WERI-Rb-1 (cell line): ENCODE data around the gene HHAT.

Experiments
- DNase-seq: peaks from one replicate; pipeline ENCODE4 v3.0.0-alpha.2; 2020
- H3K27ac ChIP-seq: fragments of 250-450 bp; sonication (Bioruptor Pico); 2 replicates; pipeline ENCODE4 v1.5.1; 2020; ENCODE audit warnings: mild to moderate bottlenecking, moderate library complexity
- H3K27me3 ChIP-seq: fragments of 250-450 bp; sonication (Bioruptor Pico); 2 replicates; pipeline ENCODE4 v1.5.1; 2021; ENCODE audit warnings: mild to moderate bottlenecking, low read depth, moderate library complexity; ENCODE audit not compliant: insufficient read depth, severe bottlenecking
- H3K36me3 ChIP-seq: fragments of 250-450 bp; sonication (Bioruptor Pico); 2 replicates; pipeline ENCODE4 v1.5.1; 2020; ENCODE audit warnings: mild to moderate bottlenecking, moderate library complexity
- H3K4me3 ChIP-seq: 2 replicates; pipeline ENCODE4 v1.5.1; 2011; ENCODE audit warnings: low read depth, mild to moderate bottlenecking, control low read depth, low read length
- H3K9me3 ChIP-seq: fragments of 250-450 bp; sonication (Bioruptor Pico); 2 replicates; pipeline ENCODE4 v1.5.1; 2021; ENCODE audit warnings: mild to moderate bottlenecking, moderate library complexity; ENCODE audit not compliant: severe bottlenecking
- TF ChIP-seq, protein P1 (sequence below): IDR thresholded peaks from 2 replicates; pipeline ENCODE4 v1.5.1; 2011; ENCODE audit warnings: low read depth, mild to moderate bottlenecking, control low read depth, inconsistent platforms, low read length

HHAT gene

DNA sequence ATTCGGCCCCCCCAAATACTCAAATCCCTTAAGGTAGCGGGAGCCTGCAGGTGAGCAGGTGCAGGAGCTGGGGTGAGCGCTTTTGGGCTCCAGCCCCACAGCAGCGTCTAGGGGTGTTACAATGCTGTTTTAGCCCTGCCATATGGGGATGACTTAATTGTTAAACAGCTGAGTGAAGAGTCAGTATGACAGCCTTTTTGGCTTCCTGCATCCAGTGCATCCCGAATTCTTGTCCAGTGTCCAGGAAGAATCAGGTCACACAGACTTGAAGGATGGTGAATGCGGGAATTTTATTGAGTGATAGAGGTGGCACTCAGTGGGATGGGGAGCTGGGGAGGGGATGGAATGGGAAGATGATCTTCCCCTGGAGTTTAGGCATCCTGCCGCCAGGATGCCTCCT lies 30.4 kb upstream of the HHAT start:
- no peak overlapping the region for H3K4me3 ChIP-seq
- no peaks in the 10 kb centered on the region for H3K9me3 ChIP-seq
- TF ChIP-seq, protein P1, sequence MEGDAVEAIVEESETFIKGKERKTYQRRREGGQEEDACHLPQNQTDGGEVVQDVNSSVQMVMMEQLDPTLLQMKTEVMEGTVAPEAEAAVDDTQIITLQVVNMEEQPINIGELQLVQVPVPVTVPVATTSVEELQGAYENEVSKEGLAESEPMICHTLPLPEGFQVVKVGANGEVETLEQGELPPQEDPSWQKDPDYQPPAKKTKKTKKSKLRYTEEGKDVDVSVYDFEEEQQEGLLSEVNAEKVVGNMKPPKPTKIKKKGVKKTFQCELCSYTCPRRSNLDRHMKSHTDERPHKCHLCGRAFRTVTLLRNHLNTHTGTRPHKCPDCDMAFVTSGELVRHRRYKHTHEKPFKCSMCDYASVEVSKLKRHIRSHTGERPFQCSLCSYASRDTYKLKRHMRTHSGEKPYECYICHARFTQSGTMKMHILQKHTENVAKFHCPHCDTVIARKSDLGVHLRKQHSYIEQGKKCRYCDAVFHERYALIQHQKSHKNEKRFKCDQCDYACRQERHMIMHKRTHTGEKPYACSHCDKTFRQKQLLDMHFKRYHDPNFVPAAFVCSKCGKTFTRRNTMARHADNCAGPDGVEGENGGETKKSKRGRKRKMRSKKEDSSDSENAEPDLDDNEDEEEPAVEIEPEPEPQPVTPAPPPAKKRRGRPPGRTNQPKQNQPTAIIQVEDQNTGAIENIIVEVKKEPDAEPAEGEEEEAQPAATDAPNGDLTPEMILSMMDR: no peak
- no peaks in the 10 kb centered on the region for H3K27me3 ChIP-seq
- DNase-seq: no peak
- H3K27ac ChIP-seq: no peak overlapping the region
- no peaks in the 10 kb centered on the region for H3K36me3 ChIP-seq

DNA sequence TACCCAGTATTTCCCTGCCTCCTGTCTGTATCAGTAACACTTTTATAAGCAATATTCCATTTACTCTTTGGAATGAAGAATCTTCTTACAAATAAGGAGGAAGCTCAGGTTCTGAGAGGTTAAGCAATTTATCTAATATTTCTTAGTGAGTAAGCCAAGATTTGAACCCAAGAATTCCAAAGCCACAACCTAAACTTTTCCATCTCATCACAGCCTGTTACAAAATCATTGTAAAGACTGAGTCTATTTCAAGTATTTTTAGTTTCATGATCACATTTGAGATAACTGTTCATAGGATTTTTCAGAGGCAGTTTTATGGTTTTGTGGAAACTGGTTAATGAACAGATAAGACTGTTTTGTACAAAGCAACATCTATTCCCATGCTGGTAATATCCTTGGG lies 29.8 kb upstream of the HHAT start:
- Histone ChIP-seq H3K27ac (no peak overlapping the region), H3K27me3 (no peaks in the 10 kb centered on the region), H3K9me3 (no peaks in the 10 kb centered on the region), H3K4me3 (no peak overlapping the region), H3K36me3 (no peaks in the 10 kb centered on the region)
- no peak for DNase-seq
- TF ChIP-seq, protein P1: no peak

DNA sequence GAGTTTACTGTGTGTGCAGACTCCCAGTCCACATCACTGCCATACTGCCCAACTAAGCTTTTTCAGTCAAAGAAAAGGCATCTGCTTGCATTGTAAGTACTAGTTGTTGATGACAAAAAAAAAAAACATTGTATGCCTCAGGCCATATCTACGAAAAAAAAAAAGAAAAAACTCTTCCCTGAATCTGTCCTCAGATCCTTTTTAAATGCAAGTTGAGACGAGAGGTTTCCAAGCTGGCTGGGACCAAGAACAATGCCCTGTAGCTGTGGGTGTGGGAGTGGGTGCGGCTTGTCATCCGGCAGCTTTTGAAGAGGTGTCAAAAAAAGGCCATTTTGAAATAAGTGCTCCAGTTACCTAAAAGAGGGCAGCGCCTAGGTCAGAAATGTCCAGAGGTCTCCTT lies 29.2 kb upstream of the HHAT start:
- Histone ChIP-seq H3K27me3 (no peaks in the 10 kb centered on the region), H3K27ac (no peak overlapping the region), H3K4me3 (no peak overlapping the region), H3K36me3 (no peaks in the 10 kb centered on the region), H3K9me3 (no peaks in the 10 kb centered on the region)
- DNase-seq: no peak
- TF ChIP-seq, protein P1: no peak

DNA sequence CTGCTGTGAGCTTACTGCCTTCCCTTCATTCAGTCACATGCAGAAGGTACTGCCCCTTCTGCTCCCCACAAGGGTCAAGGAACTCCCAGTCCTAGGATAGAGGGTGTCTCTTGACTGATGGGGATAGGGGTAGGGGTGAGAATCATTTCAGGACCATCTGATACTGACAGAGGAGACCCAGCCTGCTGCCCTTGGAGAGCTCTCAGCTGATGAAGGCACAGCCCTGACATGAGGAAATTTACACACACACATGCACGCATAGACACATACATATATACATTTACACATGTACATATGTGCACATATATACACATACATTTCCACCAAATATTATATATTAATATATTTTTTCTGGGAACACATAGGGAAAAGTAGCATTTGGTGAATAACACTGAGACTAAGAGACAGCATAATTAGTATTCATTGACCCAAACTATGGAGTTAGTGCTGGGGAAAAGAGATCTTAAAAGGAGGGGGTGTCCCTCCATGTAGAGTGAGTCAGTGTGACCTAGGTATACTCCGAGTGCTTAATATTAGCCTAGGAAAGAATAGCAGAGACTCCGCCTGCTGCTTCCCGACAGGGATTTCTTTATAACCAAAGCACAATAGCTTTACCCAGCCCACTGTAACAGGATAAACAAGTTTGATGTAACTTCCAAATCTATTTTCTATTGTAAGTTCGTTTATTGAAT lies 27.6 kb upstream of the HHAT start:
- DNase-seq: no peak
- Histone ChIP-seq H3K27me3 (no peaks in the 10 kb centered on the region), H3K9me3 (no peaks in the 10 kb centered on the region), H3K36me3 (no peaks in the 10 kb centered on the region), H3K27ac (no peak overlapping the region), H3K4me3 (no peak overlapping the region)
- TF ChIP-seq, protein P1: no peak

DNA sequence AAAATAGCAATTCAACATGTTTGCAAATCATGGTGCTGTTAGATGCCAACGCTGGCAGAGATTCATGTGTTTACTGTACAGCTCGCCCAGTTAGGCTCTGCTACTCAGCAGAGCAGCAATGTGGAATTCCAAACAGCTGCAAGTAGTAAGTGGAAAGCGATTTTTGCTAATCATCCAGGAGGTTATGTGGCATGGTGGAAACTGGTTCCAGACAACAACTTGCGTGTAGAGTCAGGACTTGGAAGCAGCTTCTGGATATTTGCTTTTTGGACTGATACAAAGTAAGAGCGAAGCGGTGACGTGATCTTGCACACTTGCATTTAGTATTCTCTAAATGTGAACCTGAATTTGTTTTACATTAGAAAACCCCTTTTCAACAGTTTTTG lies 27.1 kb upstream of the HHAT start:
- Histone ChIP-seq H3K9me3 (no peaks in the 10 kb centered on the region), H3K36me3 (no peaks in the 10 kb centered on the region), H3K27ac (no peak overlapping the region), H3K4me3 (no peak overlapping the region), H3K27me3 (no peaks in the 10 kb centered on the region)
- TF ChIP-seq, protein P1: no peak
- no peak for DNase-seq

DNA sequence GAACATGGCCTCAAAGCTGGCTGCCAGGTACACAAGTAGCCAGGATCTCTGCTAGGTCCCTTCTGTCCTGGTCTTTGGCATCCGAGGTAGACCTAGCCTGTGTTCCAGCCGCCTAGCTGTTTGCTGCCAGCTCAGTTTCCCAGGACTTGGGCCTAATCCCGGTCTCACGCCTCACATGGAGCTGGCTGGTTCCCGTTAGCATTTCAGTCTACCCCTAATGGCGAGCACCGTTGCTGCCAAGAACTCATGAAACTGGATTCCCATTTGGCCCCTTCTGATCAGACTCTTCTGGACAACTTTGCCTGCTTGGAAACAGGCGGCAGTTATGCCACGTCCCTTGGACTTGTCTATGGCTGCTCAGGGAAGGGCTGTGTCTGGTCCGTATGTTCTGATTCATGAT lies 26.2 kb upstream of the HHAT start:
- H3K4me3 ChIP-seq: no peak overlapping the region
- no peaks in the 10 kb centered on the region for H3K27me3 ChIP-seq
- H3K9me3 ChIP-seq: no peaks in the 10 kb centered on the region
- no peak for DNase-seq
- TF ChIP-seq, protein P1: no peak
- no peak overlapping the region for H3K27ac ChIP-seq
- no peaks in the 10 kb centered on the region for H3K36me3 ChIP-seq
